HepG2 (cell line): ENCODE results near the gene FAM3A. TPM values are rescaled to one million over a fixed set of nuclear protein-coding genes. Genes with fewer than 3 reads are reported as not detected.

Source experiments
- ATAC-seq: fragments of 200-7000 bp; cut with Tn5 transposase; 3 replicates; pipeline ENCODE4 v1.9.1; 2020; ENCODE audit warnings: mild to moderate bottlenecking, moderate library complexity
- BruUV-seq: library from RNA; stranded (reverse); fragments of 400-500 nt; replicated peaks from 2 replicates; lab custom pipeline; 2021; lab: Mats Ljungman, UMichigan
- CTCF ChIA-PET: fragments of 300-600 bp; formaldehyde crosslinking; extraction: SDS; loops from one replicate; lab custom pipeline; 2021; ENCODE audit warnings: low total read pairs, inconsistent platforms, low intra/inter-chr PET ratio; lab: Yijun Ruan, JAX
- POLR2A ChIA-PET: fragments of 350-600 bp; sonication (Branson Sonifier 250); formaldehyde crosslinking; loops from one replicate; lab custom pipeline; 2020; ENCODE audit warnings: antibody characterized with exemption, inconsistent platforms; lab: Yijun Ruan, JAX
- DNase-seq: peaks from one replicate; pipeline ENCODE4 v3.0.0-alpha.2; 2015; ENCODE audit warnings: low spot score
- FAIRE-seq: peaks from 3 replicates; lab custom pipeline; 2011; peaks lifted over from hg19 to GRCh38; lab: Jason Lieb, UNC
- H2AFZ ChIP-seq: one replicate; pipeline ENCODE4 v1.6.1; 2011; ENCODE audit warnings: low read length, inconsistent platforms
- H3K27ac ChIP-seq: fragments of 300-600 bp; 3 replicates; pipeline ENCODE4 v1.8.0; 2011; ENCODE audit warnings: mixed run types, mild to moderate bottlenecking, mixed read lengths, low read length, inconsistent platforms; ENCODE audit not compliant: insufficient read depth; ENCODE audit errors: extremely low read length
- H3K27me3 ChIP-seq, 2 experiments: fragments of 200-600 bp in 1 of 2; 2 replicates in 1 of 2; 3 replicates in 1 of 2; pipeline versions ENCODE4 v1.6.0 to v1.8.0; 2011; ENCODE audit warnings: low read length in 2 of 2, mild to moderate bottlenecking in 2 of 2, moderate library complexity in 2 of 2, inconsistent platforms in 1 of 2; ENCODE audit not compliant: insufficient read depth in 2 of 2, control insufficient read depth in 1 of 2
- H3K36me3 ChIP-seq, 2 experiments: fragments of 200-600 bp in 1 of 2; replicated peaks in 1 of 2; 2 replicates in 1 of 2; 3 replicates in 1 of 2; pipeline versions ENCODE4 v1.5.1 to v1.8.0; 2011; ENCODE audit warnings: low read length in 2 of 2, inconsistent platforms in 1 of 2; ENCODE audit not compliant: insufficient read depth in 2 of 2, control insufficient read depth in 1 of 2
- H3K4me1 ChIP-seq: 2 replicates; pipeline ENCODE4 v1.5.1; 2012; ENCODE audit warnings: low read length, inconsistent platforms; ENCODE audit not compliant: insufficient read depth
- H3K4me2 ChIP-seq: 2 replicates; pipeline ENCODE4 v1.6.0; 2011; ENCODE audit warnings: low read depth, low read length, inconsistent platforms
- H3K4me3 ChIP-seq, 3 experiments: fragments of 200-600 bp in 1 of 3; sonication (generic), shearing (Covaris generic) in 1 of 3; replicated peaks in 1 of 3; 2 replicates each; pipeline ENCODE4 v1.5.1; 2011 to 2016; ENCODE audit warnings: low read length in 3 of 3, inconsistent platforms in 2 of 3, low read depth in 2 of 3, mild to moderate bottlenecking in 2 of 3, control low read depth in 1 of 3, mixed read lengths in 1 of 3; ENCODE audit not compliant: insufficient read depth in 1 of 3
- H3K79me2 ChIP-seq: one replicate; pipeline ENCODE4 v1.6.1; 2011; ENCODE audit warnings: low read length, inconsistent platforms; ENCODE audit not compliant: insufficient read depth
- H3K9ac ChIP-seq: 2 replicates; pipeline ENCODE4 v1.6.0; 2011; ENCODE audit warnings: mild to moderate bottlenecking, low read depth, low read length, inconsistent platforms; ENCODE audit not compliant: insufficient read depth
- H3K9me3 ChIP-seq: 2 replicates; pipeline ENCODE4 v1.5.1; 2012; ENCODE audit warnings: mild to moderate bottlenecking, low read length
- H4K20me1 ChIP-seq: 2 replicates; pipeline ENCODE4 v1.6.0; 2011; ENCODE audit warnings: inconsistent platforms, mild to moderate bottlenecking, low read length, moderate library complexity; ENCODE audit not compliant: insufficient read depth
- FOSL1 ChIP-seq: sonication (generic); formaldehyde crosslinking; IDR thresholded peaks from 2 replicates; pipeline ENCODE4 v1.9.0; 2021; ENCODE audit warnings: missing genetic modification reagents, borderline replicate concordance
- FOXK1 ChIP-seq: sonication (generic); formaldehyde crosslinking; IDR thresholded peaks from 2 replicates; pipeline ENCODE4 v1.4.0; 2020; ENCODE audit warnings: low read depth, missing genetic modification reagents, borderline replicate concordance
- GABPB1 ChIP-seq: IDR thresholded peaks from 2 replicates; pipeline ENCODE4 v1.6.1; 2016; ENCODE audit warnings: mild to moderate bottlenecking, missing genetic modification reagents, moderate library complexity, missing compliant biosample characterization
- HDAC1 ChIP-seq: sonication (generic); formaldehyde crosslinking; IDR thresholded peaks from 2 replicates; pipeline ENCODE4 v1.5.1; 2020; ENCODE audit warnings: mild to moderate bottlenecking, missing genetic modification reagents
- KDM2A ChIP-seq: sonication (generic); formaldehyde crosslinking; IDR thresholded peaks from 2 replicates; pipeline ENCODE4 v1.4.0; 2020; ENCODE audit warnings: low read depth, missing genetic modification reagents, borderline replicate concordance
- NR1H2 ChIP-seq: sonication (generic); formaldehyde crosslinking; IDR thresholded peaks from 2 replicates; pipeline ENCODE4 v1.8.1; 2022; ENCODE audit warnings: low read depth, missing genetic modification reagents, borderline replicate concordance
- NR2C2 ChIP-seq: sonication (generic); formaldehyde crosslinking; IDR thresholded peaks from 2 replicates; pipeline ENCODE4 v1.4.0; 2020; ENCODE audit warnings: missing genetic modification reagents, mild to moderate bottlenecking, moderate library complexity, borderline replicate concordance
- RBFOX2 ChIP-seq: fragments of 200-400 bp; formaldehyde crosslinking; IDR thresholded peaks from 2 replicates; pipeline ENCODE4 v1.6.1; 2017; ENCODE audit warnings: low read depth, mild to moderate bottlenecking, low read length
- ZBTB38 ChIP-seq: sonication (generic); formaldehyde crosslinking; IDR thresholded peaks from 2 replicates; pipeline ENCODE4 v1.5.1; 2020; ENCODE audit warnings: mild to moderate bottlenecking, missing genetic modification reagents
- ZNF17 ChIP-seq: sonication (generic); formaldehyde crosslinking; IDR thresholded peaks from 2 replicates; pipeline ENCODE4 v1.5.0; 2020; ENCODE audit warnings: mild to moderate bottlenecking, missing genetic modification reagents
- ZZZ3 ChIP-seq: sonication (generic); formaldehyde crosslinking; IDR thresholded peaks from 2 replicates; pipeline ENCODE4 v1.4.0; 2020; ENCODE audit warnings: missing genetic modification reagents, mild to moderate bottlenecking, borderline replicate concordance
- WGBS: methylation state at CpG from one replicate; pipeline ENCODE4 v1.1.6; 2017; ENCODE audit warnings: low lambda C conversion rate; 5-methylcytosine and 5-hydroxymethylcytosine counted together
- in situ Hi-C: cut with HindIII; loops from 2 replicates; pipeline ENCODE4 v1.10.0; 2017; ENCODE audit warnings: low pct_unique_long_range_greater_than_20kb; ENCODE audit not compliant: extremely low pct_ligation_motif_present
- intact Hi-C: fragments of 100-400 bp; cut with micrococcal nuclease; formaldehyde crosslinking; loops from one replicate; pipeline ENCODE4 v1.10.0; 2022; ENCODE audit not compliant: unreplicated experiment
- polyA plus RNA-seq, 8 experiments: library from polyadenylated mRNA; depleted of rRNA in 3 of 8; stranded (reverse) in 7 of 8; unstranded in 1 of 8; fragments of >200 nt; fragmentation: Illumina TruSeq in 4 of 8; extraction: Trizol in 4 of 8; gene quantifications; 2 replicates each; pipeline versions ENCODE4 v1.2.1 to v1.2.3, GENCODE V29; 2011 to 2016; ENCODE audit warnings: low read depth in 4 of 8, missing spikeins in 1 of 8, mixed read lengths in 1 of 8; ENCODE audit not compliant: insufficient read depth in 1 of 8
- total RNA-seq, 5 experiments: library from RNA; depleted of rRNA; stranded (reverse); fragments of >200 nt; fragmentation: Illumina TruSeq; extraction: Trizol; gene quantifications; 2 replicates each; pipeline ENCODE4 v1.2.3, GENCODE V29; 2016; ENCODE audit warnings: low read depth in 1 of 5
- TF ChIP-seq, protein P1 (sequence below): sonication (generic); formaldehyde crosslinking; IDR thresholded peaks from 2 replicates; pipeline ENCODE4 v1.4.0; 2020; ENCODE audit warnings: missing genetic modification reagents, borderline replicate concordance
- TF ChIP-seq, protein P2 (sequence below): sonication (generic); formaldehyde crosslinking; IDR thresholded peaks from 2 replicates; pipeline ENCODE4 v1.4.0; 2020; ENCODE audit warnings: missing genetic modification reagents
- TF ChIP-seq, protein P3 (sequence below): sonication (generic); formaldehyde crosslinking; IDR thresholded peaks from 2 replicates; pipeline ENCODE4 v1.4.0; 2020; ENCODE audit warnings: missing genetic modification reagents
- TF ChIP-seq, protein P4 (sequence below): sonication (generic); formaldehyde crosslinking; IDR thresholded peaks from 2 replicates; pipeline ENCODE4 v1.5.1; 2020; ENCODE audit warnings: missing genetic modification reagents, mild to moderate bottlenecking, borderline replicate concordance

The FAM3A gene
- total and polyA plus RNA-seq, 2 of the 13 experiments (the other 11 are each of a cell fraction or from before 2014, with no cell fraction given): 11.2 to 22.7 TPM

DNA sequence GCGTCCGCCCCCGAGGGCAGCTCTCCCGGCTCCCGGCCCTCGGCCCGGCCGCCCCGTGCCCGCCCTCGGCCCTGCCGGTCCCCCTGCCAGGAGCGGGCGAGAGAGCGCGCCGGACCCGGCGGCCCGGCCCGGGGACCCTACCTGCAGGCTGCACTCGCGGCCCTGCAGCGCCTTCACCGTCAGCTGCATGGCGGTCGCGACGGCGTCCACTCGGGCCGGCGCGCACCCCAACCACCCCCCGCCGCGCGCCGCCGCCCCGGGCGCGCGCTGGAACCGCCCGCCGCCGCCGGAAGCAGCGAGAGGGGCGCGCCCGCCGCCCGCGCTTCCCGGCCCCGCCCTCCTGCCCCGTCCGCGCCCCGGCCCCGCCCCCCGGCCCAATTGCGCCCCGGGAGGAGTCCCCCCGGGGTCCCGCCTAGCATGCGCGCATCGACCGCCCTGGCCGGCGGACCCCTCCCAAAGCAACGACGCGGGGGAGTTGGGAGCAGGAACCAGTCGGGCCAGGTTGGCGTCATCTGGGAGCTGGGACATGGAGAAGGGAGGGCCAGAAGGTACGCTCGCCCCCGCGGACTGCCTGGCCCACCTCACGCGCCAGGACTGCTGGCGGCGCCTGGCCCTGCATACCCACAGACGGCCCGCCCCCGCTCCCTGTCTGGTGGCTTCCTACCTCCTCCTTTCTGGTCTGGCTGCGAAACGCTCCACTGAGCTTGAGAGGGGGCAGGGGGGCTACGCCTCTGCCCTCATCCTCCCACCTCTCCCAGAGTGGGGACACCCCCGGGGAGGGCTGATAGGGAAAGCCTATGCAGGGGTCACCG lies 29.4 kb downstream of the FAM3A start, which contains the start of gene UBL4A:
TSS of gene UBL4A (minus strand) at position 220 of the 812 bp plus-strand sequence. CDS start at position 189, 31 bp downstream.
- Histone ChIP-seq H3K4me2 (peak within 1 kb of the TSS; percentile 62), H3K9ac (peak within 1 kb of the TSS; percentile 73), H3K36me3 (no peaks in the 10 kb centered on the region; a peak in 1 of 5 replicates), H3K4me3 (peak within 1 kb of the TSS; percentile 49 to 67 (median 67); a peak in 5 of 6 replicates), H2AFZ (no peak within 1 kb of the TSS), H3K4me1 (peaks cover 27% of the 10 kb centered on the region), H3K79me2 (no peaks in the 10 kb centered on the region), H4K20me1 (no peaks in the 10 kb centered on the region), H3K27me3 (no peaks in the 10 kb centered on the region), H3K9me3 (no peaks in the 10 kb centered on the region), H3K27ac (peak within 1 kb of the TSS; percentile 54)
- intact Hi-C loops: no loop called here
- POLR2A ChIA-PET: interaction anchor here (0.8 to 3.2 kb wide), 3 partner anchors 30 to 55 kb away, joined by 3 to 13 read pairs (median 3); partner anchors contain the start of gene FAM3A
- no TSS peak for BruUV-seq
- ATAC-seq: peak; percentile 4; the same call in 1 of the 3 replicates
- WGBS: 0% methylated on average over 1 of the region's 95 CpGs
- no peak for FAIRE-seq
- DNase-seq: no peak
- CTCF ChIA-PET: interaction anchor here (1.4 kb wide), 1 partner anchor 48 kb away, joined by 3 read pairs; no protein-coding TSS in a partner anchor
- in situ Hi-C loops: no loop called here
- no peak for TF ChIP-seq FOSL1 (CRISPR knock-in tag)
- TF ChIP-seq, protein P1, sequence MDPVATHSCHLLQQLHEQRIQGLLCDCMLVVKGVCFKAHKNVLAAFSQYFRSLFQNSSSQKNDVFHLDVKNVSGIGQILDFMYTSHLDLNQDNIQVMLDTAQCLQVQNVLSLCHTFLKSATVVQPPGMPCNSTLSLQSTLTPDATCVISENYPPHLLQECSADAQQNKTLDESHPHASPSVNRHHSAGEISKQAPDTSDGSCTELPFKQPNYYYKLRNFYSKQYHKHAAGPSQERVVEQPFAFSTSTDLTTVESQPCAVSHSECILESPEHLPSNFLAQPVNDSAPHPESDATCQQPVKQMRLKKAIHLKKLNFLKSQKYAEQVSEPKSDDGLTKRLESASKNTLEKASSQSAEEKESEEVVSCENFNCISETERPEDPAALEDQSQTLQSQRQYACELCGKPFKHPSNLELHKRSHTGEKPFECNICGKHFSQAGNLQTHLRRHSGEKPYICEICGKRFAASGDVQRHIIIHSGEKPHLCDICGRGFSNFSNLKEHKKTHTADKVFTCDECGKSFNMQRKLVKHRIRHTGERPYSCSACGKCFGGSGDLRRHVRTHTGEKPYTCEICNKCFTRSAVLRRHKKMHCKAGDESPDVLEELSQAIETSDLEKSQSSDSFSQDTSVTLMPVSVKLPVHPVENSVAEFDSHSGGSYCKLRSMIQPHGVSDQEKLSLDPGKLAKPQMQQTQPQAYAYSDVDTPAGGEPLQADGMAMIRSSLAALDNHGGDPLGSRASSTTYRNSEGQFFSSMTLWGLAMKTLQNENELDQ (CRISPR knock-in tag): no peak
- TF ChIP-seq, protein P2, sequence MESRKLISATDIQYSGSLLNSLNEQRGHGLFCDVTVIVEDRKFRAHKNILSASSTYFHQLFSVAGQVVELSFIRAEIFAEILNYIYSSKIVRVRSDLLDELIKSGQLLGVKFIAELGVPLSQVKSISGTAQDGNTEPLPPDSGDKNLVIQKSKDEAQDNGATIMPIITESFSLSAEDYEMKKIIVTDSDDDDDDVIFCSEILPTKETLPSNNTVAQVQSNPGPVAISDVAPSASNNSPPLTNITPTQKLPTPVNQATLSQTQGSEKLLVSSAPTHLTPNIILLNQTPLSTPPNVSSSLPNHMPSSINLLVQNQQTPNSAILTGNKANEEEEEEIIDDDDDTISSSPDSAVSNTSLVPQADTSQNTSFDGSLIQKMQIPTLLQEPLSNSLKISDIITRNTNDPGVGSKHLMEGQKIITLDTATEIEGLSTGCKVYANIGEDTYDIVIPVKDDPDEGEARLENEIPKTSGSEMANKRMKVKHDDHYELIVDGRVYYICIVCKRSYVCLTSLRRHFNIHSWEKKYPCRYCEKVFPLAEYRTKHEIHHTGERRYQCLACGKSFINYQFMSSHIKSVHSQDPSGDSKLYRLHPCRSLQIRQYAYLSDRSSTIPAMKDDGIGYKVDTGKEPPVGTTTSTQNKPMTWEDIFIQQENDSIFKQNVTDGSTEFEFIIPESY: peak; percentile 18; the same call in 1 of the 2 replicates
- no peak for TF ChIP-seq NR2C2 (CRISPR knock-in tag)
- TF ChIP-seq GABPB1 (CRISPR knock-in tag): peak; percentile 20; the same call in 1 of the 2 replicates
- TF ChIP-seq RBFOX2: peak; percentile 69
- no peak for TF ChIP-seq ZBTB38 (CRISPR knock-in tag)
- TF ChIP-seq ZNF17 (CRISPR knock-in tag): no peak
- TF ChIP-seq ZZZ3 (CRISPR knock-in tag): no peak
- peak; percentile 28; the same call in 1 of the 2 replicates for TF ChIP-seq HDAC1
- no peak for TF ChIP-seq FOXK1
- peak; percentile 47; the same call in 1 of the 2 replicates for TF ChIP-seq KDM2A (CRISPR knock-in tag)
- TF ChIP-seq, protein P3, sequence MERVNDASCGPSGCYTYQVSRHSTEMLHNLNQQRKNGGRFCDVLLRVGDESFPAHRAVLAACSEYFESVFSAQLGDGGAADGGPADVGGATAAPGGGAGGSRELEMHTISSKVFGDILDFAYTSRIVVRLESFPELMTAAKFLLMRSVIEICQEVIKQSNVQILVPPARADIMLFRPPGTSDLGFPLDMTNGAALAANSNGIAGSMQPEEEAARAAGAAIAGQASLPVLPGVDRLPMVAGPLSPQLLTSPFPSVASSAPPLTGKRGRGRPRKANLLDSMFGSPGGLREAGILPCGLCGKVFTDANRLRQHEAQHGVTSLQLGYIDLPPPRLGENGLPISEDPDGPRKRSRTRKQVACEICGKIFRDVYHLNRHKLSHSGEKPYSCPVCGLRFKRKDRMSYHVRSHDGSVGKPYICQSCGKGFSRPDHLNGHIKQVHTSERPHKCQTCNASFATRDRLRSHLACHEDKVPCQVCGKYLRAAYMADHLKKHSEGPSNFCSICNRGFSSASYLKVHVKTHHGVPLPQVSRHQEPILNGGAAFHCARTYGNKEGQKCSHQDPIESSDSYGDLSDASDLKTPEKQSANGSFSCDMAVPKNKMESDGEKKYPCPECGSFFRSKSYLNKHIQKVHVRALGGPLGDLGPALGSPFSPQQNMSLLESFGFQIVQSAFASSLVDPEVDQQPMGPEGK (CRISPR knock-in tag): peak; percentile 55
- TF ChIP-seq, protein P4, sequence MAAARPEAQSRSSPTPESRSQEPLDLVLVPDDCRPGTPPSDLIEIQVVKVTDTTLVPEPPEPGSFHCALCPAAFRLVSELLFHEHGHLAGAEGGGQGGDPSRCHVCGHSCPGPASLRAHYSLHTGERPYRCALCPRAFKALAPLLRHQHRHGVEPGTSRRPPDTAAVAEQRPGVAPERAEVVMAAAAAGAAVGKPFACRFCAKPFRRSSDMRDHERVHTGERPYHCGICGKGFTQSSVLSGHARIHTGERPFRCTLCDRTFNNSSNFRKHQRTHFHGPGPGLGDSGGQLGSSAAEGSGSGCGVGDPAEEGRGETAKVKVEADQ (CRISPR knock-in tag): no peak
- TF ChIP-seq NR1H2 (CRISPR knock-in tag): no peak
